ENCODE data around the gene MTARC2. TPM values are rescaled to one million over a fixed set of nuclear protein-coding genes. Genes with fewer than 3 reads are reported as not detected.

MTARC2 gene
- total and polyA plus RNA-seq, 10 of the 15 experiments (the other 5 are each of a cell fraction or from before 2014, with no cell fraction given) = 1.9 to 5.5 (median 3.3) TPM

DNA sequence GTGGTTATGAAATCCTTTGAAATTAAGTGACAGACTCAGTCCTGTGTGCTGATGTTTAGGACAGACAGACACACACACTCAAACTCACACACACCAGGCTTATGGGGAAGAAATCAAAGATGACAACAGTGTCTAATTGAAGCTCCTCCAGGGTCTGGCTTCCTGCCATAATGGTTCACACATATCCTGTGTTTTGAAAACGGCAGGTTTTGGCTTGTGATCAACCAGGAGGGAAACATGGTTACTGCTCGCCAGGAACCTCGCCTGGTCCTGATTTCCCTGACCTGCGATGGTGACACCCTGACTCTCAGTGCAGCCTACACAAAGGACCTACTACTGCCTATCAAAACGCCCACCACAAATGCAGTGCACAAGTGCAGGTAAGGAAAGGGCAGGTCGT lies 43.2 kb downstream of the MTARC2 start (continued):
- TF ChIP-seq, protein P1, sequence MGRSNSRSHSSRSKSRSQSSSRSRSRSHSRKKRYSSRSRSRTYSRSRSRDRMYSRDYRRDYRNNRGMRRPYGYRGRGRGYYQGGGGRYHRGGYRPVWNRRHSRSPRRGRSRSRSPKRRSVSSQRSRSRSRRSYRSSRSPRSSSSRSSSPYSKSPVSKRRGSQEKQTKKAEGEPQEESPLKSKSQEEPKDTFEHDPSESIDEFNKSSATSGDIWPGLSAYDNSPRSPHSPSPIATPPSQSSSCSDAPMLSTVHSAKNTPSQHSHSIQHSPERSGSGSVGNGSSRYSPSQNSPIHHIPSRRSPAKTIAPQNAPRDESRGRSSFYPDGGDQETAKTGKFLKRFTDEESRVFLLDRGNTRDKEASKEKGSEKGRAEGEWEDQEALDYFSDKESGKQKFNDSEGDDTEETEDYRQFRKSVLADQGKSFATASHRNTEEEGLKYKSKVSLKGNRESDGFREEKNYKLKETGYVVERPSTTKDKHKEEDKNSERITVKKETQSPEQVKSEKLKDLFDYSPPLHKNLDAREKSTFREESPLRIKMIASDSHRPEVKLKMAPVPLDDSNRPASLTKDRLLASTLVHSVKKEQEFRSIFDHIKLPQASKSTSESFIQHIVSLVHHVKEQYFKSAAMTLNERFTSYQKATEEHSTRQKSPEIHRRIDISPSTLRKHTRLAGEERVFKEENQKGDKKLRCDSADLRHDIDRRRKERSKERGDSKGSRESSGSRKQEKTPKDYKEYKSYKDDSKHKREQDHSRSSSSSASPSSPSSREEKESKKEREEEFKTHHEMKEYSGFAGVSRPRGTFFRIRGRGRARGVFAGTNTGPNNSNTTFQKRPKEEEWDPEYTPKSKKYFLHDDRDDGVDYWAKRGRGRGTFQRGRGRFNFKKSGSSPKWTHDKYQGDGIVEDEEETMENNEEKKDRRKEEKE (IDR thresholded peaks at IDR 0.05) = no peak
- TF ChIP-seq ZNF24 (IDR thresholded peaks at IDR 0.05) = no peak

DNA sequence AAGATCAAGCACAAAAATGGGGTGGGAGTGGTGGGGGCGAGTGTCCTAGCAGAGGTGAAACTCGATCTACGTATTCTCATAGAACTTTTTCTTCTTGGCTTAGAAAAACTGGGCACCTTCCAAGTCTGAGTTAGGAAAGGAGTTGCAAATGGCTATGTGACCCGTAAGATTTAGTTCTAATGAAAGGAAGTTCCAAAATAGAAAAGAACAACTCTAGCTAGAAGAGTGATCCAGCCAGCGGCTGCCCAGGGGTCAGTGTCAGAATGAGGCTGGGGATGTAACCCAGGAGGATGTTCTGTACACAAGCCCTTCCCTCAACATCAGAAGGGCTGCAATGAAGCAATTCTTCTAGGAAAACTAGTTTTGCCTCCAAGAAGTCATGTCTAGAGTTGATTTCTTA lies 43.8 kb downstream of the MTARC2 start:
- in situ Hi-C loops (cut with MboI) = no loop called here
- no peak overlapping the region for H2AFZ ChIP-seq (ENCODE audit: control insufficient read depth, low read depth, low read length)
- no peak for TF ChIP-seq ATF7 (IDR thresholded peaks at IDR 0.05; ENCODE audit: low read depth)
- TF ChIP-seq, protein P2, sequence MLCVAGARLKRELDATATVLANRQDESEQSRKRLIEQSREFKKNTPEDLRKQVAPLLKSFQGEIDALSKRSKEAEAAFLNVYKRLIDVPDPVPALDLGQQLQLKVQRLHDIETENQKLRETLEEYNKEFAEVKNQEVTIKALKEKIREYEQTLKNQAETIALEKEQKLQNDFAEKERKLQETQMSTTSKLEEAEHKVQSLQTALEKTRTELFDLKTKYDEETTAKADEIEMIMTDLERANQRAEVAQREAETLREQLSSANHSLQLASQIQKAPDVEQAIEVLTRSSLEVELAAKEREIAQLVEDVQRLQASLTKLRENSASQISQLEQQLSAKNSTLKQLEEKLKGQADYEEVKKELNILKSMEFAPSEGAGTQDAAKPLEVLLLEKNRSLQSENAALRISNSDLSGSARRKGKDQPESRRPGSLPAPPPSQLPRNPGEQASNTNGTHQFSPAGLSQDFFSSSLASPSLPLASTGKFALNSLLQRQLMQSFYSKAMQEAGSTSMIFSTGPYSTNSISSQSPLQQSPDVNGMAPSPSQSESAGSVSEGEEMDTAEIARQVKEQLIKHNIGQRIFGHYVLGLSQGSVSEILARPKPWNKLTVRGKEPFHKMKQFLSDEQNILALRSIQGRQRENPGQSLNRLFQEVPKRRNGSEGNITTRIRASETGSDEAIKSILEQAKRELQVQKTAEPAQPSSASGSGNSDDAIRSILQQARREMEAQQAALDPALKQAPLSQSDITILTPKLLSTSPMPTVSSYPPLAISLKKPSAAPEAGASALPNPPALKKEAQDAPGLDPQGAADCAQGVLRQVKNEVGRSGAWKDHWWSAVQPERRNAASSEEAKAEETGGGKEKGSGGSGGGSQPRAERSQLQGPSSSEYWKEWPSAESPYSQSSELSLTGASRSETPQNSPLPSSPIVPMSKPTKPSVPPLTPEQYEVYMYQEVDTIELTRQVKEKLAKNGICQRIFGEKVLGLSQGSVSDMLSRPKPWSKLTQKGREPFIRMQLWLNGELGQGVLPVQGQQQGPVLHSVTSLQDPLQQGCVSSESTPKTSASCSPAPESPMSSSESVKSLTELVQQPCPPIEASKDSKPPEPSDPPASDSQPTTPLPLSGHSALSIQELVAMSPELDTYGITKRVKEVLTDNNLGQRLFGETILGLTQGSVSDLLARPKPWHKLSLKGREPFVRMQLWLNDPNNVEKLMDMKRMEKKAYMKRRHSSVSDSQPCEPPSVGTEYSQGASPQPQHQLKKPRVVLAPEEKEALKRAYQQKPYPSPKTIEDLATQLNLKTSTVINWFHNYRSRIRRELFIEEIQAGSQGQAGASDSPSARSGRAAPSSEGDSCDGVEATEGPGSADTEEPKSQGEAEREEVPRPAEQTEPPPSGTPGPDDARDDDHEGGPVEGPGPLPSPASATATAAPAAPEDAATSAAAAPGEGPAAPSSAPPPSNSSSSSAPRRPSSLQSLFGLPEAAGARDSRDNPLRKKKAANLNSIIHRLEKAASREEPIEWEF (IDR thresholded peaks at IDR 0.05; ENCODE audit: insufficient replicate concordance, low read depth, low read length) = no peak
- TF ChIP-seq ZNF274 (IDR thresholded peaks at IDR 0.05; ENCODE audit: insufficient read depth, insufficient read length) = no peak
- TF ChIP-seq, protein P3, sequence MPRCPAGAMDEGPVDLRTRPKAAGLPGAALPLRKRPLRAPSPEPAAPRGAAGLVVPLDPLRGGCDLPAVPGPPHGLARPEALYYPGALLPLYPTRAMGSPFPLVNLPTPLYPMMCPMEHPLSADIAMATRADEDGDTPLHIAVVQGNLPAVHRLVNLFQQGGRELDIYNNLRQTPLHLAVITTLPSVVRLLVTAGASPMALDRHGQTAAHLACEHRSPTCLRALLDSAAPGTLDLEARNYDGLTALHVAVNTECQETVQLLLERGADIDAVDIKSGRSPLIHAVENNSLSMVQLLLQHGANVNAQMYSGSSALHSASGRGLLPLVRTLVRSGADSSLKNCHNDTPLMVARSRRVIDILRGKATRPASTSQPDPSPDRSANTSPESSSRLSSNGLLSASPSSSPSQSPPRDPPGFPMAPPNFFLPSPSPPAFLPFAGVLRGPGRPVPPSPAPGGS (IDR thresholded peaks at IDR 0.05; ENCODE audit: borderline replicate concordance, insufficient read depth, low read depth, low read length, poor library complexity, severe bottlenecking) = no peak
- no peak overlapping the region for H3K27ac ChIP-seq (ENCODE audit: control insufficient read depth, insufficient read depth)
- H3K4me2 ChIP-seq (ENCODE audit: control insufficient read depth, insufficient read depth) = no peak overlapping the region
- ATAC-seq = no peak
- WGBS (ENCODE audit: insufficient coverage, insufficient replicate concordance, low lambda C conversion rate, missing lambda C conversion rate) = 76% methylated on average over 5 of the region's 5 CpGs
- no peak overlapping the region for H3K4me3 ChIP-seq
- BruUV-seq (replicated peaks) = no TSS peak
- peaks cover 0 to 2% of the 10 kb centered on the region in 2 experiments; a peak in 2 of 4 replicates for H3K27me3 ChIP-seq (replicated peaks in 1 of 2; ENCODE audit: control insufficient read depth in 2 of 2, insufficient read depth in 2 of 2, low read length in 1 of 2)
- ChIA-PET SMC1A (ENCODE audit: uncharacterized antibody, unreplicated experiment) (no interaction called here), CTCF (no interaction called here), RAD21 (ENCODE audit: unreplicated experiment) (no interaction called here), POLR2A (no interaction called here)
- no peak for FAIRE-seq
- no peaks in the 10 kb centered on the region for H3K9me3 ChIP-seq (replicated peaks; ENCODE audit: control insufficient read depth, insufficient read depth, low read length)
- intact Hi-C loops (cut with micrococcal nuclease; ENCODE audit: unreplicated experiment) = no loop called here
- H3K9ac ChIP-seq (ENCODE audit: control insufficient read depth, insufficient read depth, low read length) = no peak overlapping the region
- no peak for DNase-seq (ENCODE audit: low read depth, low spot score)
- H3K36me3 ChIP-seq (ENCODE audit: control insufficient read depth in 2 of 2, insufficient read depth in 2 of 2, low read length in 1 of 2) = no peaks in the 10 kb centered on the region
- no peaks in the 10 kb centered on the region for H3K79me2 ChIP-seq (ENCODE audit: control insufficient read depth, insufficient read depth, low read length)
- no peaks in the 10 kb centered on the region for H4K20me1 ChIP-seq (ENCODE audit: control insufficient read depth, insufficient read depth)
- no peaks in the 10 kb centered on the region for H3K4me1 ChIP-seq (ENCODE audit: control insufficient read depth, insufficient read depth, low read length)

Measured in GM12878 (cell line).